HG03045 (cell line): ENCODE results near the gene VPS18.
A peak's percentile ranks its signal among the peaks of the same experiment; 100 is the strongest.

ENCODE experiments used
- ATAC-seq: cut with Tn5 transposase; IDR thresholded peaks from one replicate; pipeline ENCODE4 v1.9.1; 2021; ENCODE audit warnings: mild to moderate bottlenecking, moderate library complexity; ENCODE audit not compliant: unreplicated experiment

VPS18 gene

GRCh38 chr15:40899536-40900207 is 5.4 kb downstream of the VPS18 start:
- no peak for ATAC-seq

GRCh38 chr15:40900256-40901052 is 6.2 kb downstream of the VPS18 start:
- ATAC-seq = no peak

GRCh38 chr15:40901053-40901443 is 6.8 kb downstream of the VPS18 start:
- ATAC-seq = no peak

- no peak for ATAC-seq
Measured at GRCh38 chr15:40902605-40903561, 8.6 kb downstream of the VPS18 start.

GRCh38 chr15:40904552-40905201 is 10.4 kb downstream of the VPS18 start:
- no peak for ATAC-seq

DNA sequence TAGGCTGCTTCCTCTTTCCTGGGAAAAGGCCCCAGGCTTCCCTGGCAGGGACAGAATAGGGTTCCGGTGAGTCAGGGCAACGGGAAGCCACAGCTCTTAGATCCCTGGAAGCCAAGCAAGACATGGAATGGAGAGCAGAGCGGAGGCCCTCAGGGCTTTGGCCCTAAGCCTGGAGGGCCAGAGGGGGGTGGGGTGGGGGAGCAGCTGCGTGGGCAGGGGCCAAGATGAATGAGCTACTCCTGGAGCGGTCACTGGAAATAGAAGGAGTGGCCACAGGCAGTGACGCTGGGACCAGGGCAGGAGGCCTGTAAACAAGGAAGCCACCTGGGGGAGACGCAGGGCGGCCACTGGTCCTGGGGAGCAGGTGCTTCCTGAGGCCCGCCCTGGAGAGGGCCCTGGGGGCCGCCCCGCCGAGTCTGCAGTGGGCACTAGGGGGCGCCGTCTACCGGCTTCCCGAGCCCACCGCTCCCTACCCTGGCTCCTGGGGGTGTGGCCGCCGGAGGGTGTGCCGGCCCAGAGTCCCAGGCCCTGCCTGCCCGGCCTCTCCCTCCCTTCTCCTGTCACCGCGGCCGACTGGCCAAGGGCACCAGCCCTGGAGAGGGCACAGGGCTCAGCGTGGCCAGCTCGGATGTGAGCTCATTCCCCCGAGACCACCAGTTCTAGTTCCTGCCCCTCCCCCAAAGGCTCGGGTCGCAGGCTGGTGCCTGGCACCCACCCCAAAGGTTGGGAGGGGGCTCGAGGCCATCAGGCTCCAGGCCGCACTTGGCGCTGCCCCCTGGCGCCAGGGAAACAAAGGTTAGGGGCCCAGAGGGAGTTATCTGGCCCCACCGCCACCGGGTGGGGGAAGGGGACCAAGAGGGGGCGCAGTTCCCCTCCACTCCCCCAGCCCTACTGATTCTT is 12.1 kb downstream of the VPS18 start:
- peak; percentile 65 for ATAC-seq

GRCh38 chr15:40906991-40907802 is 12.9 kb downstream of the VPS18 start:
- ATAC-seq = peak; percentile 16

DNA sequence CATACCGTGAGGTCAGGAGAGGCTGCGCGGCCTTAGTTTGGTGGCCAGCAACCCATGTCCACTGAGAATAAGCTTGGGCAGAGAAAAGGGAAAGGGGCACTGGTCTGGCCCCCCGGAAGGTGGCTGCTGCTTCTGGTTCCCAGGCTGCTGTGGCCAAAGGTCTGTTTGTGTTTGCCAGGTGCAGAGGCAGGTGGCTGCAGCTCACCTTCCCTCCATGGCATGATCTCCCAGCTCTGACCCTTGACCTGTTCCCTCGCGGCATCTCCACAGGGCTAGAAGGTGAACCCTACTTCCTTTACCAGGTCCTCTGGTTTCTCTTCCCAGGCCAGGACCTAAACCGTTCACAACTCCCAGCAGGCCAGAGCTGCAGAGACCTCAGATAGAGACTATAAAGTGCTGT is 13.8 kb downstream of the VPS18 start:
- ATAC-seq = no peak

DNA sequence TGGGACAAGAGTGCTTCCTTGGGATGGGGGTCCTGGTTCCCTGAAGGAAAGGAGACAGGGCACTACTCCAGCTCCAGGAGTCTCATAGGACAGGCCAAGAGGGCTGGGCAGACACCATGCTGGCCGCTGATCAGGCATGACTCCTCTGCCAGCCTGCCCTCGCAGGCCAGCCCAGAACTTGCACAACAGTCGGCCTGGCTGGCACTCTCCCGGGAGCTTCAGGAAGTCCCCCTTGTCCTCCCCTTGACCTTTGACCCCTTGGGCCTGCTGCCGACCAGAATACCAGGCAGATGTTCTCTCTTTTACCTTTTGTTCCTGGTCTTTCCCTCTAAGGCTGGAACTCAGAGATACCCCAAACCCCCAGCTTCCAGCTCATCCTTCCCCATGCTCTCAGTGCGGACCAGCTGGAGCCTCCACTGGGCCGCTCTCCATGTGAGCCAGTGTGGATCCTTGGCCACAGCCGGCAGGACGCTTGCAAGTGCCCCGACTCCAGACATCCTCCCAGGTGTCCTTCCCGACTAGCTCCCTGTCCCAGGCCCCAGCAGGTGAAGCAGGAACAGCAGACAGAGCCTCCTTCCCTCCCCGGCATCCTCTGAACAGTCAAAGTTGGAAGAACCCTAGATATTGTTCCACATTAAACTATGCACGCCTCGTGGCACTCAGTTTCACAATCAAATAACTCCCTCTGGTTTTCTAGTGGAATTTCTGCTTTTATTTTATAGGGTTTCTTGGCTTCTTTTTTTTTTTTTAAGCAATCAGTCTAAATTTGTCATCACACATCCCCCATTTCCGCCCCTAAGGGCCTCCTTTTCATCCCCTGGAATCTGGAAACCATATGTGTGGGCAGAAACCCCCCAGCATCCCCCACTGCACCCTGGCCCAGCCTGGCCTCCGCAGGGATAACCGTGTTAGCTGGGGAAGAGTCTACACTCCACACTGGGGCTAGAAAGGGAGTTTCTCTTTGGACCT is 15.7 kb downstream of the VPS18 start:
- no peak for ATAC-seq

DNA sequence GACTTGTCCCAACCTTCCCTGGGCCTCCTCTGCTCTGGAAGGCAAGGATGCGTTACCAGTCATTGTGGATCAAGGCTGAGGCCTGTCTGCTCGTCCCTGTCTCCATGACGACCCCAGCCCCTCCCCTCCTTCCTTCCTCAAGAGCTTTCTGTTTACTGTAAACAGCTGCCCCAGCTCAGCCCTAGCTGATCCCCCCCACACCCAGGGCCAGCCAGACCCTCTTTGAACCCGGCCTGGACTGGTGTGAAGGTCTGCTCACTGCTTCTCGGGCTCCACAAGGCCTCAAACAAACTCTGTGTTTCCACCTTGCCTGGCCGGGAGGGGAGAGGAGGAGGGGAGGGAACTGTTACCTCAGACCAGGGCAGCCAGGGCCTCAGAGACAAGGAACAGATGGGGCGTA is 16.9 kb downstream of the VPS18 start:
- no peak for ATAC-seq

DNA sequence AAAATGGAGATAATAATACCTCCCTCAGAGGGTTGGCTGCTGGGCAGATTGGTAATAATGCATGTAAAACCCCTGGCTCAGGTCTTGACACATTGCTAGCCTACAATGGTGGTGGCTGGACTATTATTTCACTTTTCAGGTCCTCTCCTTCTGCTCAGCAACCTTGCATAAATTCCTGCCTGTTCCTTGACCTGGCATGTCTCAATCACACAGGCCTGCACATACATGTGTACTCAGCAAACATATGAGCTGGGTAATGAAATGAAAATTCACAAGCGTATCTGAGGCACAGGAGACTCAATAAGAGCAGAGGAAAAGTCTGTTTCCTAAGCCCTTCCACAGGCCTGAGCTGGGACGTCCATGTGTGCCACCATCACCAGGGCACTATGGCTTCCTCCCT is 17.4 kb downstream of the VPS18 start:
- ATAC-seq = no peak

GRCh38 chr15:40912478-40912877 is 18.2 kb downstream of the VPS18 start:
- ATAC-seq = no peak

- ATAC-seq = no peak
Measured at GRCh38 chr15:40914013-40914412, 19.8 kb downstream of the VPS18 start.

GRCh38 chr15:40914486-40914885 is 20.2 kb downstream of the VPS18 start:
- ATAC-seq = no peak

- ATAC-seq = no peak
Measured at GRCh38 chr15:40915116-40915661, 20.9 kb downstream of the VPS18 start.

DNA sequence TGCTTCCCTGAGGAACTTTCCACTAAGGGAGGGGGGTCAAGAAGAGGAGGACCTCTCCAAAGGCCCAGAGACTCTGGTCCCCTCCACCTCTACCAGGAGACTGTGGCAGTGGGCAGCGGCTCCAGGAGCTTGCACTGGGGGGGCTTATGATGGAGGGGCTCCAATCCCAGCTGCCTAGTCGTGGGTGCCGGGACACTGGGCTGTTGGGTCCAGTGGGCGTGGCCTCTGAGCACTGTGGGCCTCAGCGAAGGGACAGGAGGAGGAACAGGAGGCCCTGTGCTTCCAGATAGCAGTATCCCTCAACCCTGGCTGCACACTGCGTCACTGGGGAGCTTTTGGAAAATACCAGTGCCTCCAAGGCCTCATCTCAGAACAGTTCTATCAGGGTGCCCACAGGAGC is 21.4 kb downstream of the VPS18 start:
- ATAC-seq = no peak

DNA sequence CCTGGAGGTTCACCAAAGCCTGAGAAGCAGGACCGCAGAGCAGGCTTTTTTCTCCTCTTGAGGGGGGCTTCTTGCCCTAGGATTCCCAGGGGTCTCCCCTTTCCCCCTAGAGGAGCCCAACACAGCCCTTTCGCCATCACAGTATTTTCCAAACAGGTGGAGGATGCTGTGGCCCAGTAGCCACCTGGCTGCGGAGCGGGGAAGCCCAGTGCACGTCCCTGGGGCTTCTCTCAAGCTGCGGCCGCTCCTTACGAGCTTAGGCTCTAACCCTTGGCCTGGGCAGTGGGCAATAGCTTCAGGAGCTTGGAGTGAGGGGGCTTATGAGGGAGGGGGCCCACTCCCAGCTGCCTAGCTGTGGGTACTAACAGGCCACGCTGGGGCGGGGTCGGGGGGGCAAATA is 23.3 kb downstream of the VPS18 start:
- no peak for ATAC-seq
